Neutrophil (primary cell): ENCODE data around the gene PLEKHG5.

Source experiments
- H3K27ac ChIP-seq: fragments of 200-600 bp; sonication (generic); 2 replicates; pipeline ENCODE4 v1.5.1; 2016; ENCODE audit warnings: mild to moderate bottlenecking, moderate library complexity
- H3K27me3 ChIP-seq: fragments of 200-600 bp; sonication (generic); 2 replicates; pipeline ENCODE4 v1.6.0; 2016; ENCODE audit warnings: mild to moderate bottlenecking
- H3K36me3 ChIP-seq: fragments of 200-600 bp; sonication (generic); 2 replicates; pipeline ENCODE4 v1.5.1; 2017
- H3K4me1 ChIP-seq, 2 experiments: fragments of 200-600 bp in 1 of 2; sonication (generic) in 1 of 2; 1 replicate in 1 of 2; 2 replicates in 1 of 2; pipeline versions ENCODE4 v1.5.1 to v1.6.1; 2013 to 2016; ENCODE audit warnings: low read depth in 1 of 2, low read length in 1 of 2, mild to moderate bottlenecking in 1 of 2, moderate library complexity in 1 of 2; ENCODE audit not compliant: control insufficient read depth in 1 of 2, insufficient read depth in 1 of 2
- H3K4me3 ChIP-seq, 2 experiments: fragments of 200-600 bp in 1 of 2; sonication (generic) in 1 of 2; 1 replicate in 1 of 2; 2 replicates in 1 of 2; pipeline ENCODE4 v1.5.1; 2013 to 2016; ENCODE audit warnings: low read depth in 1 of 2, low read length in 1 of 2, mild to moderate bottlenecking in 1 of 2, moderate library complexity in 1 of 2
- H3K9me3 ChIP-seq: fragments of 200-600 bp; sonication (generic); 2 replicates; pipeline ENCODE4 v1.5.1; 2016
- CTCF ChIP-seq: fragments of 200-600 bp; sonication (generic); IDR thresholded peaks from 2 replicates; pipeline ENCODE4 v1.5.1; 2016; ENCODE audit warnings: antibody characterized with exemption

Gene PLEKHG5

GRCh38 chr1:6491480-6491962 is at the start of gene PLEKHG5:
TSS of gene PLEKHG5 (minus strand) at chr1:6491667. CDS start at chr1:6477571, 14,096 bp downstream.
- Histone ChIP-seq H3K4me1 (peaks cover 0 to 8% of the 10 kb centered on the region in 2 experiments), H3K9me3 (no peaks in the 10 kb centered on the region)
- TF ChIP-seq CTCF, result no peak

DNA sequence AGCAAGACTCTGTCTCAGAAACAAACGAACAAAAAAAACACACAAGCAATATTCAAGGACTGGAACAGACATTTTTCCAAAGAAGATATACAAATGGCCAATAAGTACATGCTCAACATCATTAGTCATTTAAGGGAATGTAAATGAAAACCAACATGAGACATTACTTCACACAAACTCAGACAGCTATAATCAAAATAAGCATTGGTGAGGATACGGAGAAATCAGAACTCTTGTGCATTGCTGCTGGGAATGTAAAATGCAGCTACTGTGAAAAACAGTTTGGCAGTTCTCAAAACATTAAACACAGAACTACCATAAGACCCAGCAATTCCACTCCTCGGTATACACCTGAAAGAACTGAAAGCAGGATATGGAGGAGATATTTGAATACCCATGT is 47.5 kb upstream of the PLEKHG5 start:
- H3K9me3 ChIP-seq, result no peaks in the 10 kb centered on the region
- H3K27me3 ChIP-seq, result no peaks in the 10 kb centered on the region
- TF ChIP-seq CTCF, result no peak
- no peaks in the 10 kb centered on the region for H3K4me1 ChIP-seq
- H3K27ac ChIP-seq, result no peak overlapping the region
- no peak overlapping the region for H3K4me3 ChIP-seq
- peaks cover 15% of the 10 kb centered on the region for H3K36me3 ChIP-seq

More at GRCh38 chr1:6491480-6491962, at the start of gene PLEKHG5:
- peaks cover 100% of the 10 kb centered on the region for H3K27me3 ChIP-seq
- H3K27ac ChIP-seq, result no peak within 1 kb of the TSS
- H3K36me3 ChIP-seq, result no peaks in the 10 kb centered on the region
- no peak within 1 kb of the TSS for H3K4me3 ChIP-seq

- H3K27me3 ChIP-seq, result no peaks in the 10 kb centered on the region
- no peak overlapping the region for H3K4me3 ChIP-seq
- TF ChIP-seq CTCF, result no peak
- no peaks in the 10 kb centered on the region for H3K9me3 ChIP-seq
- peaks cover 26% of the 10 kb centered on the region for H3K36me3 ChIP-seq
- H3K27ac ChIP-seq, result no peak overlapping the region
- no peaks in the 10 kb centered on the region for H3K4me1 ChIP-seq
Observed at GRCh38 chr1:6536291-6536690, 44.8 kb upstream of the PLEKHG5 start.

- H3K36me3 ChIP-seq, result peaks cover 30% of the 10 kb centered on the region
- TF ChIP-seq CTCF, result no peak
Observed at GRCh38 chr1:6535214-6535613, 43.7 kb upstream of the PLEKHG5 start.

DNA sequence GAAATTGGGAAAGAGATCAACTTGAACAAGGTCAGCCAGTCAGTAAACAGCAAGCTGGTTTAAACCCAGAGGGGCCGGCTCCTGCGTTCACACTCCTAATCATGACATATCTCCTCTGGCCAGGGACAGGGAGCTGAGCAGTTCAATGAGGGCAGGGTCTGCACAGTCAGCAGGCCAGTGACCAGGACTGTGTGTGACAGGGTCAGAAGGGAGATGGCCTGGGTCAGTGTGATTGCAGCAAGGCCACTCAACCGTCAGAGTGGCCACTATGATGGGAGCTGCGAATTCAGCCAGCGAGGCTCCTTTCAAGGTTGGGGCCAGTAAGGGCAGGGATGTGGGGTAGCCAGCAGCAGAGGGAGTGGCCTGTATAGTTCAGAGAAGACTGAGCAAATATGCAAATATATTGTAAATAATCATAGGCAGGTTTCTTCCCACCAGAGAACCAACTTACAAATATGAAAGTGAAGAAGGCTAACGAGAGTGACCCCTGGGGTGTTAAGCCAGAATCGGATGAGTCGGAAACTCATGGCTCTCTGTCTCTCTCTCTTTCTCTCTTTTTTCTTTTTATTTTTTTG is 42.9 kb upstream of the PLEKHG5 start:
- Histone ChIP-seq H3K4me3 (no peak overlapping the region), H3K9me3 (no peaks in the 10 kb centered on the region), H3K27ac (no peak overlapping the region), H3K36me3 (peaks cover 30% of the 10 kb centered on the region), H3K27me3 (no peaks in the 10 kb centered on the region), H3K4me1 (no peaks in the 10 kb centered on the region)
- no peak for TF ChIP-seq CTCF

More at GRCh38 chr1:6535214-6535613, 43.7 kb upstream of the PLEKHG5 start:
- Histone ChIP-seq H3K4me1 (no peaks in the 10 kb centered on the region), H3K4me3 (no peak overlapping the region), H3K9me3 (no peaks in the 10 kb centered on the region), H3K27me3 (no peaks in the 10 kb centered on the region), H3K27ac (no peak overlapping the region)
